Endothelial cell of umbilical vein (primary cell): ENCODE measurements around the gene SLCO3A1.

ENCODE experiments used
- CTCF ChIP-seq, 2 donors: IDR thresholded peaks; 1 replicate in 1 of 2; 2 replicates in 1 of 2; pipeline ENCODE4 v1.5.1; 2011; ENCODE audit warnings: low read length in 2 of 2, mild to moderate bottlenecking in 2 of 2, moderate library complexity in 2 of 2, control low read depth in 1 of 2, inconsistent platforms in 1 of 2, low read depth in 1 of 2; ENCODE audit not compliant: insufficient read depth in 1 of 2; ENCODE audit errors: extremely low read depth in 1 of 2
- EZH2 ChIP-seq: IDR thresholded peaks from 2 replicates; pipeline ENCODE4 v1.6.1; 2012; ENCODE audit warnings: borderline replicate concordance, low read depth, mild to moderate bottlenecking, moderate library complexity, low read length, inconsistent platforms; ENCODE audit not compliant: severe bottlenecking
- POLR2A ChIP-seq: IDR thresholded peaks from 2 replicates; pipeline ENCODE4 v1.6.1; 2012; ENCODE audit warnings: low read depth, mild to moderate bottlenecking, control low read depth, low read length
- POLR2AphosphoS5 ChIP-seq: IDR thresholded peaks from 2 replicates; pipeline ENCODE4 v1.6.1; 2012; ENCODE audit warnings: low read depth, mild to moderate bottlenecking, control low read depth, low read length, moderate library complexity; ENCODE audit not compliant: insufficient read depth

GRCh38 chr15:92079647-92080255 lies 226.2 kb downstream of the SLCO3A1 start:
- TF ChIP-seq POLR2A (no peak), EZH2 (no peak), POLR2AphosphoS5 (no peak), CTCF (IDR thresholded peaks at IDR 0.05; ENCODE audit: extremely low read depth in 1 of 2, insufficient read depth in 1 of 2, low read depth in 1 of 2, low read length in 2 of 2) (no peak)
